Measurements from ENCODE around the gene PTX4. TPM values are rescaled to one million over a fixed set of nuclear protein-coding genes. Genes with fewer than 3 reads are reported as not detected.

The PTX4 gene
- total and polyA plus RNA-seq, 2 donors (not counting 3 experiments of a cell fraction or from before 2014, with no cell fraction given) = 0.31 TPM; not detected in 1

DNA sequence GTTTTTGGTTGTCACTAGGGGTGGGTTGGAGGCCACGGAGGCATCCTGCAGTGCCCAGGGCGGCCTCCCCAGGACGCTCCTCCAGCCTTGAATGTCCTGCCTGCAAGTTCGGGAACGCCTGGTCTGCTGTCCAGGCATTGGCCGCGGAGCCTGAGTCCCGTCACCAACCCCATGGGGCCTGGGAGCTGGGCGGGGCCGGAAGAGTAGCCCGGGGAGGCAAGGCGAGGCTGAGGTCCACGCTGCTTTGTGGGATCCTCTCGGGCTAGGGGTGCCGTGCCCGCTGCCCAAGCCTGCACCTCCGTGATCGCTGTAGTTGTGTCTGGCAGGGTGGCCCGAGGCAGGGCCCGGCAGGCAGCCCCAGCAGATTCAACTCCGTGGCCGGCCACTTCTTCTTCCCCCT lies 17.2 kb upstream of the PTX4 start:
- dilution Hi-C loops (cut with MboI; ENCODE audit: extremely low pct_ligation_motif_present, low sequenced_read_pairs) = no loop called here
- Histone ChIP-seq H3K79me2 (ENCODE audit: control insufficient read depth, insufficient read depth, low read length) (no peaks in the 10 kb centered on the region), H3K4me3 (replicated peaks in 1 of 3; ENCODE audit: insufficient read depth in 1 of 3, low read depth in 1 of 3, low read length in 3 of 3) (no peak overlapping the region), H3K36me3 (ENCODE audit: control insufficient read depth in 2 of 2, extremely low read depth in 1 of 2, insufficient read depth in 2 of 2, low read length in 2 of 2) (peaks cover 12 to 32% of the 10 kb centered on the region in 2 experiments), H4K20me1 (replicated peaks; ENCODE audit: control insufficient read depth, extremely low read depth, insufficient read depth, low read length) (no peaks in the 10 kb centered on the region), H2AFZ (ENCODE audit: low read depth, low read length) (no peak overlapping the region), H3K9me1 (replicated peaks; ENCODE audit: control insufficient read depth, extremely low read depth, insufficient read depth, low read length) (no peaks in the 10 kb centered on the region), H3K9me3 (replicated peaks; ENCODE audit: control insufficient read depth, insufficient read depth, low read length) (no peaks in the 10 kb centered on the region), H3K4me2 (ENCODE audit: insufficient read depth, low read length) (no peak overlapping the region), H3K27ac (ENCODE audit: insufficient read depth, low read depth, low read length) (no peak overlapping the region), H3K9ac (replicated peaks; ENCODE audit: extremely low read depth, insufficient read depth, low read length) (no peak overlapping the region), H3K4me1 (ENCODE audit: control insufficient read depth, extremely low read depth, insufficient read depth, low read length) (no peaks in the 10 kb centered on the region), H3K27me3 (ENCODE audit: control insufficient read depth in 2 of 2, insufficient read depth in 2 of 2, low read length in 2 of 2) (no peaks in the 10 kb centered on the region)
- CTCF ChIA-PET = no interaction called here
- no TSS peak for BruUV-seq (replicated peaks)
- DNase-seq (ENCODE audit: low read depth, low spot score) (no peak), FAIRE-seq (no peak)
- TF ChIP-seq POLR2A (IDR thresholded peaks at IDR 0.05; ENCODE audit: low read depth, low read length) (no peak), EZH2 (IDR thresholded peaks at IDR 0.05; ENCODE audit: borderline replicate concordance, low read depth, low read length, severe bottlenecking) (no peak), POLR2AphosphoS5 (IDR thresholded peaks at IDR 0.05; ENCODE audit: insufficient read depth, low read depth, low read length) (no peak), MYC (IDR thresholded peaks at IDR 0.05; ENCODE audit: low read depth, low read length) (no peak), JUN (IDR thresholded peaks at IDR 0.05; ENCODE audit: borderline replicate concordance, insufficient read depth, insufficient read length, low read depth) (no peak), FOS (IDR thresholded peaks at IDR 0.05; ENCODE audit: borderline replicate concordance, insufficient read depth, low read length) (no peak)
- TF ChIP-seq, protein P1, sequence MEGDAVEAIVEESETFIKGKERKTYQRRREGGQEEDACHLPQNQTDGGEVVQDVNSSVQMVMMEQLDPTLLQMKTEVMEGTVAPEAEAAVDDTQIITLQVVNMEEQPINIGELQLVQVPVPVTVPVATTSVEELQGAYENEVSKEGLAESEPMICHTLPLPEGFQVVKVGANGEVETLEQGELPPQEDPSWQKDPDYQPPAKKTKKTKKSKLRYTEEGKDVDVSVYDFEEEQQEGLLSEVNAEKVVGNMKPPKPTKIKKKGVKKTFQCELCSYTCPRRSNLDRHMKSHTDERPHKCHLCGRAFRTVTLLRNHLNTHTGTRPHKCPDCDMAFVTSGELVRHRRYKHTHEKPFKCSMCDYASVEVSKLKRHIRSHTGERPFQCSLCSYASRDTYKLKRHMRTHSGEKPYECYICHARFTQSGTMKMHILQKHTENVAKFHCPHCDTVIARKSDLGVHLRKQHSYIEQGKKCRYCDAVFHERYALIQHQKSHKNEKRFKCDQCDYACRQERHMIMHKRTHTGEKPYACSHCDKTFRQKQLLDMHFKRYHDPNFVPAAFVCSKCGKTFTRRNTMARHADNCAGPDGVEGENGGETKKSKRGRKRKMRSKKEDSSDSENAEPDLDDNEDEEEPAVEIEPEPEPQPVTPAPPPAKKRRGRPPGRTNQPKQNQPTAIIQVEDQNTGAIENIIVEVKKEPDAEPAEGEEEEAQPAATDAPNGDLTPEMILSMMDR (IDR thresholded peaks at IDR 0.05; ENCODE audit: extremely low read depth in 1 of 2, insufficient read depth in 1 of 2, low read depth in 1 of 2, low read length in 2 of 2) = no peak
- TF ChIP-seq, protein P2, sequence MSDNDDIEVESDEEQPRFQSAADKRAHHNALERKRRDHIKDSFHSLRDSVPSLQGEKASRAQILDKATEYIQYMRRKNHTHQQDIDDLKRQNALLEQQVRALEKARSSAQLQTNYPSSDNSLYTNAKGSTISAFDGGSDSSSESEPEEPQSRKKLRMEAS (IDR thresholded peaks at IDR 0.05; ENCODE audit: insufficient read depth, insufficient read length) = no peak
- POLR2A ChIA-PET = no interaction called here
- intact Hi-C loops (cut with micrococcal nuclease) = no loop called here

Data from endothelial cell of umbilical vein (primary cell).